Hepatocyte (in vitro differentiated cells): ENCODE results near the gene KIFAP3.
"Not testable (repeated sequence)": the region's sequence is repeated elsewhere in the genome, so short reads cannot be mapped to it uniquely, and the experiment has no call there.

Source experiments
- CTCF ChIP-seq: fragments of 200-600 bp; sonication (generic); IDR thresholded peaks from 2 replicates; pipeline ENCODE4 v1.5.1; 2016; ENCODE audit warnings: antibody characterized with exemption, mild to moderate bottlenecking; ENCODE audit not compliant: poor library complexity
- EZH2 ChIP-seq: fragments of 200-600 bp; sonication (generic); IDR thresholded peaks from 2 replicates; pipeline ENCODE4 v1.6.1; 2016; ENCODE audit warnings: antibody characterized with exemption, mild to moderate bottlenecking, borderline replicate concordance
- EZH2phosphoT487 ChIP-seq: fragments of 200-600 bp; sonication (generic); IDR thresholded peaks from one replicate; pipeline ENCODE4 v1.6.1; 2018; ENCODE audit warnings: antibody characterized with exemption, mild to moderate bottlenecking, low read depth, moderate library complexity; ENCODE audit not compliant: unreplicated experiment, severe bottlenecking

GRCh38 chr1:170094697-170095616 is 20.5 kb upstream of the KIFAP3 start:
- not testable (repeated sequence) for TF ChIP-seq CTCF, EZH2, EZH2phosphoT487
